IMR-90 (cell line): ENCODE data around the gene MTHFS.

ENCODE experiments used
- BHLHE40 ChIP-seq: fragments of 150-350 bp; IDR thresholded peaks from 2 replicates; pipeline ENCODE4 v1.6.1; 2016; ENCODE audit warnings: mild to moderate bottlenecking, low read depth, low read length
- CTCF ChIP-seq: conservative IDR thresholded peaks from 2 replicates; pipeline ENCODE4 v1.5.1; 2012; ENCODE audit warnings: mild to moderate bottlenecking, low read depth, low read length, improper control_type of control experiment
- ELK1 ChIP-seq: fragments of 150-350 bp; IDR thresholded peaks from 2 replicates; pipeline ENCODE4 v1.6.1; 2016; ENCODE audit warnings: low read depth, mild to moderate bottlenecking, low read length, moderate library complexity, borderline replicate concordance
- RAD21 ChIP-seq: IDR thresholded peaks from 2 replicates; pipeline ENCODE4 v1.6.1; 2012; ENCODE audit warnings: low read length, improper control_type of control experiment
- SMC3 ChIP-seq: fragments of 150-350 bp; IDR thresholded peaks from 2 replicates; pipeline ENCODE4 v1.6.1; 2016; ENCODE audit warnings: low read depth, mild to moderate bottlenecking, antibody characterized with exemption, low read length, moderate library complexity

- TF ChIP-seq CTCF, result no peak
- no peak for TF ChIP-seq SMC3
- TF ChIP-seq RAD21, result no peak
- no peak for TF ChIP-seq BHLHE40
- no peak for TF ChIP-seq ELK1
These were observed 5.1 kb upstream of the MTHFS start for GRCh38 chr15:79901958-79902357.
